22Rv1 (cell line): ENCODE results near the gene C16orf96.

Experiments
- CTCF ChIP-seq: fragments of 450-650 bp; IDR thresholded peaks from 2 replicates; pipeline ENCODE4 v1.5.1; 2017; ENCODE audit warnings: mild to moderate bottlenecking
- ZFX ChIP-seq: fragments of 450-650 bp; IDR thresholded peaks from 2 replicates; pipeline ENCODE4 v1.6.1; 2017; ENCODE audit warnings: antibody characterized with exemption, borderline replicate concordance

DNA sequence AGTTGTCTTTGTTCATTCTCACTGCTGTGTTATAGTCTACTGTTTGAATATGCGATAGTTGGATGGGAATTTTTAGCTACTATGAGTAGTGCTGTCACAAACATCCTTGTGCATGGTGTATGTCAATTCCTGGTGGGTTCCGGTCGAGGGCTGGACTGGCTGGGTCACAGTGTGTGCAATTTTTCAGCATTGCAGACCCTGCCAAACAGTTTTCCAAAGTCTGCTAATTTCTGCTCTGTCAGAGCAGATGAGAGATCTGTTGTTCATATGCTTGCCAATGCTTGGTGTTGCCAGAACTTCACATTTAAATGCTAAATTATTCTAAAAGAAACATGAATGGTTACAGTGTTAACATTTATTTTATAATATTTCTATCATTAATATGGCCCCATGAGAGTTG, 3.6 kb upstream of the C16orf96 start:
- TF ChIP-seq CTCF: no peak
- no peak for TF ChIP-seq ZFX
